HG02678 (cell line): Measurements from ENCODE around the gene GCK.

Experiments
- ATAC-seq: cut with Tn5 transposase; IDR thresholded peaks from one replicate; pipeline ENCODE4 v1.9.1; 2021; ENCODE audit warnings: mild to moderate bottlenecking, moderate library complexity; ENCODE audit not compliant: unreplicated experiment

GCK gene

GRCh38 chr7:44158096-44158872, 31.0 kb downstream of the GCK start:
- no peak for ATAC-seq

- ATAC-seq, result no peak
Observed at GRCh38 chr7:44157116-44158080, 31.8 kb downstream of the GCK start.

- no peak for ATAC-seq
Observed at GRCh38 chr7:44156453-44157010, 32.7 kb downstream of the GCK start.

GRCh38 chr7:44155191-44156185, 33.8 kb downstream of the GCK start:
- ATAC-seq, result no peak

- no peak for ATAC-seq
Observed at GRCh38 chr7:44154703-44155102, 34.5 kb downstream of the GCK start.

GRCh38 chr7:44153948-44154335, 35.3 kb downstream of the GCK start:
- no peak for ATAC-seq

- ATAC-seq, result no peak
Observed at GRCh38 chr7:44152971-44153947, 36.0 kb downstream of the GCK start.

- ATAC-seq, result no peak
Observed at GRCh38 chr7:44151956-44152355, 37.3 kb downstream of the GCK start.

GRCh38 chr7:44150966-44151941, 38.0 kb downstream of the GCK start:
- no peak for ATAC-seq

GRCh38 chr7:44150466-44150832, 38.8 kb downstream of the GCK start:
- ATAC-seq, result no peak

- ATAC-seq, result no peak
Observed at GRCh38 chr7:44149571-44150465, 39.4 kb downstream of the GCK start.

- no peak for ATAC-seq
Observed at GRCh38 chr7:44148961-44149536, 40.2 kb downstream of the GCK start.

GRCh38 chr7:44148166-44148565, 41.1 kb downstream of the GCK start:
- no peak for ATAC-seq

- ATAC-seq, result no peak
Observed at GRCh38 chr7:44147026-44147991, 41.9 kb downstream of the GCK start.
